ENCODE data around the gene NDUFAF5.

DNA sequence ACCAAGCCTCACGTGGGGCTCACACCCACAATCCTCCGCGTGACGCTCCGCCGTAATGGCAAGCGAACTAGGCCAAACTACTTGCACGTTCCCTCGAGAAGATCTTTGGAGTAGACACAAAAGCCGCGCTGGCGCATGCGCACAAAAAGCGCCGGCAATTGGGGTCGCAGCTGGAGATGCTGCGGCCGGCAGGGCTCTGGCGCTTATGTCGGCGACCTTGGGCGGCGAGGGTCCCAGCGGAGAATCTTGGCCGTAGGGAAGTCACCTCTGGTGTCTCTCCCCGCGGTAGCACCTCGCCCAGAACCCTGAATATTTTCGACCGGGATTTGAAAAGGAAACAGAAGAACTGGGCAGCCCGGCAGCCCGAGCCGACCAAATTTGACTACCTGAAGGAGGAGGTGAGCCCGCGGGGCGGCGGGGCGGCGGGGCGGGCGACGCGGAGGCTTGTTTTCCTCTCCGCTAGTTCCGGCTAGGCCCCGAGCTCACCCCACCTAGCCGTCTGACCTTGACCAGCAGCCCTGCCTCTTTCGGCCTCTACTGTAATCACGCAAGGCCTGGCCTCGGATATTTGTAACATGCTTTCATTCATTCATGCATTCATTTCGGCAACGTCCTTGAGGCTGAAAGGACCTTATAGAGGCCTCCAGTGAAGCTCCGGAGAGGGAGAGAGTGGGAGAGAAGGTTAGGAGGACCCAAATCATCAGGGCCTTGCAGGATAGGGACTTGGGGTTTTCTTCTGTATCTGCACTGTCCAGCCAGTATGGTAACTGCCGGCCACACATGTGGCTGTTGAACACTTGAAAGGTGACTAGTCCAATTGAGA, at the start of gene NDUFAF5, which contains the start of gene ESF1:
- TF ChIP-seq ZC3H10 (CRISPR knock-in tag; IDR thresholded peaks at IDR 0.05) (no peak), GLIS3 (CRISPR knock-in tag; IDR thresholded peaks at IDR 0.05) (no peak), CSDC2 (CRISPR knock-in tag; IDR thresholded peaks at IDR 0.05) (no peak), ISL1 (CRISPR knock-in tag; IDR thresholded peaks at IDR 0.05) (no peak), PPARA (CRISPR knock-in tag; IDR thresholded peaks at IDR 0.05; ENCODE audit: borderline replicate concordance) (no peak), ESRRG (CRISPR knock-in tag; IDR thresholded peaks at IDR 0.05) (no peak), ZFP3 (CRISPR knock-in tag; IDR thresholded peaks at IDR 0.05) (no peak), SNAI2 (CRISPR knock-in tag; IDR thresholded peaks at IDR 0.05) (no peak)
- TF ChIP-seq, protein P1, sequence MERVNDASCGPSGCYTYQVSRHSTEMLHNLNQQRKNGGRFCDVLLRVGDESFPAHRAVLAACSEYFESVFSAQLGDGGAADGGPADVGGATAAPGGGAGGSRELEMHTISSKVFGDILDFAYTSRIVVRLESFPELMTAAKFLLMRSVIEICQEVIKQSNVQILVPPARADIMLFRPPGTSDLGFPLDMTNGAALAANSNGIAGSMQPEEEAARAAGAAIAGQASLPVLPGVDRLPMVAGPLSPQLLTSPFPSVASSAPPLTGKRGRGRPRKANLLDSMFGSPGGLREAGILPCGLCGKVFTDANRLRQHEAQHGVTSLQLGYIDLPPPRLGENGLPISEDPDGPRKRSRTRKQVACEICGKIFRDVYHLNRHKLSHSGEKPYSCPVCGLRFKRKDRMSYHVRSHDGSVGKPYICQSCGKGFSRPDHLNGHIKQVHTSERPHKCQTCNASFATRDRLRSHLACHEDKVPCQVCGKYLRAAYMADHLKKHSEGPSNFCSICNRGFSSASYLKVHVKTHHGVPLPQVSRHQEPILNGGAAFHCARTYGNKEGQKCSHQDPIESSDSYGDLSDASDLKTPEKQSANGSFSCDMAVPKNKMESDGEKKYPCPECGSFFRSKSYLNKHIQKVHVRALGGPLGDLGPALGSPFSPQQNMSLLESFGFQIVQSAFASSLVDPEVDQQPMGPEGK (CRISPR knock-in tag; IDR thresholded peaks at IDR 0.05; ENCODE audit: borderline replicate concordance), result no peak
- TF ChIP-seq, protein P2, sequence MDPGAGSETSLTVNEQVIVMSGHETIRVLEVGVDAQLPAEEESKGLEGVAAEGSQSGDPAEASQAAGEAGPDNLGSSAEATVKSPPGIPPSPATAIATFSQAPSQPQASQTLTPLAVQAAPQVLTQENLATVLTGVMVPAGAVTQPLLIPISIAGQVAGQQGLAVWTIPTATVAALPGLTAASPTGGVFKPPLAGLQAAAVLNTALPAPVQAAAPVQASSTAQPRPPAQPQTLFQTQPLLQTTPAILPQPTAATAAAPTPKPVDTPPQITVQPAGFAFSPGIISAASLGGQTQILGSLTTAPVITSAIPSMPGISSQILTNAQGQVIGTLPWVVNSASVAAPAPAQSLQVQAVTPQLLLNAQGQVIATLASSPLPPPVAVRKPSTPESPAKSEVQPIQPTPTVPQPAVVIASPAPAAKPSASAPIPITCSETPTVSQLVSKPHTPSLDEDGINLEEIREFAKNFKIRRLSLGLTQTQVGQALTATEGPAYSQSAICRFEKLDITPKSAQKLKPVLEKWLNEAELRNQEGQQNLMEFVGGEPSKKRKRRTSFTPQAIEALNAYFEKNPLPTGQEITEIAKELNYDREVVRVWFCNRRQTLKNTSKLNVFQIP (CRISPR knock-in tag; IDR thresholded peaks at IDR 0.05; ENCODE audit: borderline replicate concordance, low read depth), result no peak
- TF ChIP-seq, protein P3, sequence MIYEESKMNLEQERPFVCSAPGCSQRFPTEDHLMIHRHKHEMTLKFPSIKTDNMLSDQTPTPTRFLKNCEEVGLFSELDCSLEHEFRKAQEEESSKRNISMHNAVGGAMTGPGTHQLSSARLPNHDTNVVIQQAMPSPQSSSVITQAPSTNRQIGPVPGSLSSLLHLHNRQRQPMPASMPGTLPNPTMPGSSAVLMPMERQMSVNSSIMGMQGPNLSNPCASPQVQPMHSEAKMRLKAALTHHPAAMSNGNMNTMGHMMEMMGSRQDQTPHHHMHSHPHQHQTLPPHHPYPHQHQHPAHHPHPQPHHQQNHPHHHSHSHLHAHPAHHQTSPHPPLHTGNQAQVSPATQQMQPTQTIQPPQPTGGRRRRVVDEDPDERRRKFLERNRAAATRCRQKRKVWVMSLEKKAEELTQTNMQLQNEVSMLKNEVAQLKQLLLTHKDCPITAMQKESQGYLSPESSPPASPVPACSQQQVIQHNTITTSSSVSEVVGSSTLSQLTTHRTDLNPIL (CRISPR knock-in tag; IDR thresholded peaks at IDR 0.05; ENCODE audit: low read depth), result no peak
- TF ChIP-seq, protein P4, sequence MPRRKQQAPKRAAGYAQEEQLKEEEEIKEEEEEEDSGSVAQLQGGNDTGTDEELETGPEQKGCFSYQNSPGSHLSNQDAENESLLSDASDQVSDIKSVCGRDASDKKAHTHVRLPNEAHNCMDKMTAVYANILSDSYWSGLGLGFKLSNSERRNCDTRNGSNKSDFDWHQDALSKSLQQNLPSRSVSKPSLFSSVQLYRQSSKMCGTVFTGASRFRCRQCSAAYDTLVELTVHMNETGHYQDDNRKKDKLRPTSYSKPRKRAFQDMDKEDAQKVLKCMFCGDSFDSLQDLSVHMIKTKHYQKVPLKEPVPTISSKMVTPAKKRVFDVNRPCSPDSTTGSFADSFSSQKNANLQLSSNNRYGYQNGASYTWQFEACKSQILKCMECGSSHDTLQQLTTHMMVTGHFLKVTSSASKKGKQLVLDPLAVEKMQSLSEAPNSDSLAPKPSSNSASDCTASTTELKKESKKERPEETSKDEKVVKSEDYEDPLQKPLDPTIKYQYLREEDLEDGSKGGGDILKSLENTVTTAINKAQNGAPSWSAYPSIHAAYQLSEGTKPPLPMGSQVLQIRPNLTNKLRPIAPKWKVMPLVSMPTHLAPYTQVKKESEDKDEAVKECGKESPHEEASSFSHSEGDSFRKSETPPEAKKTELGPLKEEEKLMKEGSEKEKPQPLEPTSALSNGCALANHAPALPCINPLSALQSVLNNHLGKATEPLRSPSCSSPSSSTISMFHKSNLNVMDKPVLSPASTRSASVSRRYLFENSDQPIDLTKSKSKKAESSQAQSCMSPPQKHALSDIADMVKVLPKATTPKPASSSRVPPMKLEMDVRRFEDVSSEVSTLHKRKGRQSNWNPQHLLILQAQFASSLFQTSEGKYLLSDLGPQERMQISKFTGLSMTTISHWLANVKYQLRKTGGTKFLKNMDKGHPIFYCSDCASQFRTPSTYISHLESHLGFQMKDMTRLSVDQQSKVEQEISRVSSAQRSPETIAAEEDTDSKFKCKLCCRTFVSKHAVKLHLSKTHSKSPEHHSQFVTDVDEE (CRISPR knock-in tag; IDR thresholded peaks at IDR 0.05), result no peak
